Stimulated activated naive CD8-positive, alpha-beta T cell treated with anti-CD3 and anti-CD28 coated beads, Interleukin-15, amount 100 ng/mL, for 72 hours (primary cell): ENCODE data around the gene SAPCD1.

Experiments
- ATAC-seq: fragments of 150-1000 bp; cut with Tn5 transposase; 2 replicates; pipeline ENCODE4 v1.10.0; 2021; ENCODE audit warnings: mild to moderate bottlenecking, moderate library complexity
- DNase-seq, 2 donors: peaks; one replicate each; pipeline ENCODE4 v3.0.0; 2021 to 2022
- H3K27ac Mint-ChIP-seq, 2 donors: one replicate each; pipeline ENCODE4 v1.8.0; 2022; ENCODE audit warnings: mild to moderate bottlenecking in 2 of 2, mixed read lengths in 2 of 2, moderate library complexity in 2 of 2
- H3K27me3 Mint-ChIP-seq: one replicate; pipeline ENCODE4 v1.8.0; 2022; ENCODE audit warnings: mixed read lengths
- H3K4me1 Mint-ChIP-seq: one replicate; pipeline ENCODE4 v1.8.0; 2022; ENCODE audit warnings: mild to moderate bottlenecking, mixed read lengths
- H3K4me3 Mint-ChIP-seq, 2 donors: one replicate each; pipeline ENCODE4 v1.8.0; 2022; ENCODE audit warnings: mild to moderate bottlenecking in 2 of 2, mixed read lengths in 2 of 2, moderate library complexity in 1 of 2
- H3K9me3 Mint-ChIP-seq, 2 donors: one replicate each; pipeline ENCODE4 v1.8.0; 2022; ENCODE audit warnings: mixed read lengths in 2 of 2

SAPCD1 gene

GRCh38 chr6:31762878-31763618, 592 bp downstream of the SAPCD1 start:
- no peak for DNase-seq
- H3K9me3 Mint-ChIP-seq: no peaks in the 10 kb centered on the region
- H3K4me3 Mint-ChIP-seq: no peak overlapping the region
- ATAC-seq: no peak
- H3K27ac Mint-ChIP-seq: no peak overlapping the region
- no peaks in the 10 kb centered on the region for H3K27me3 Mint-ChIP-seq
- H3K4me1 Mint-ChIP-seq: peaks cover 17% of the 10 kb centered on the region

- H3K9me3 Mint-ChIP-seq: no peaks in the 10 kb centered on the region
- H3K27me3 Mint-ChIP-seq: no peaks in the 10 kb centered on the region
- ATAC-seq (no peak), DNase-seq (no peak)
- H3K4me1 Mint-ChIP-seq: peaks cover 14% of the 10 kb centered on the region
- peak overlapping the region in 1 of 2 donors; percentile 3 for H3K27ac Mint-ChIP-seq
- H3K4me3 Mint-ChIP-seq: no peak overlapping the region
Observed at GRCh38 chr6:31763619-31763940, 1.1 kb downstream of the SAPCD1 start.

GRCh38 chr6:31764198-31764597, 1.7 kb downstream of the SAPCD1 start:
- no peak overlapping the region for H3K4me3 Mint-ChIP-seq
- ATAC-seq (no peak), DNase-seq (no peak)
- H3K27ac Mint-ChIP-seq: no peak overlapping the region
- H3K9me3 Mint-ChIP-seq: no peaks in the 10 kb centered on the region
- H3K4me1 Mint-ChIP-seq: peaks cover 15% of the 10 kb centered on the region
- no peaks in the 10 kb centered on the region for H3K27me3 Mint-ChIP-seq

- Mint-ChIP-seq H3K9me3 (no peaks in the 10 kb centered on the region), H3K27me3 (no peaks in the 10 kb centered on the region), H3K4me1 (peaks cover 23% of the 10 kb centered on the region), H3K27ac (no peak overlapping the region), H3K4me3 (no peak overlapping the region)
- no peak for DNase-seq
- ATAC-seq: no peak
Observed at GRCh38 chr6:31765559-31765909, 3.1 kb downstream of the SAPCD1 start.

GRCh38 chr6:31765910-31766794, 3.7 kb downstream of the SAPCD1 start:
- Mint-ChIP-seq H3K9me3 (no peaks in the 10 kb centered on the region), H3K4me1 (peaks cover 18% of the 10 kb centered on the region), H3K4me3 (no peak overlapping the region), H3K27me3 (no peaks in the 10 kb centered on the region), H3K27ac (no peak overlapping the region)
- DNase-seq (no peak), ATAC-seq (no peak)

GRCh38 chr6:31767096-31767645, 4.7 kb downstream of the SAPCD1 start:
- H3K27me3 Mint-ChIP-seq: no peaks in the 10 kb centered on the region

GRCh38 chr6:31768363-31769257, 6.2 kb downstream of the SAPCD1 start:
- ATAC-seq (no peak), DNase-seq (no peak)
- Mint-ChIP-seq H3K27ac (no peak overlapping the region), H3K4me3 (no peak overlapping the region), H3K9me3 (no peaks in the 10 kb centered on the region), H3K4me1 (peaks cover 35% of the 10 kb centered on the region), H3K27me3 (no peaks in the 10 kb centered on the region)

More at GRCh38 chr6:31767096-31767645, 4.7 kb downstream of the SAPCD1 start:
- H3K27ac Mint-ChIP-seq: peak overlapping the region in 1 of 2 donors; percentile 23
- no peak for DNase-seq
- no peak overlapping the region for H3K4me3 Mint-ChIP-seq
- ATAC-seq: no peak
- H3K9me3 Mint-ChIP-seq: no peaks in the 10 kb centered on the region
- H3K4me1 Mint-ChIP-seq: peaks cover 24% of the 10 kb centered on the region

GRCh38 chr6:31769684-31770371, 7.4 kb downstream of the SAPCD1 start:
- peak; percentile 86 for ATAC-seq
- Mint-ChIP-seq H3K4me1 (peaks cover 46% of the 10 kb centered on the region), H3K4me3 (no peak overlapping the region), H3K27me3 (no peaks in the 10 kb centered on the region), H3K27ac (peak overlapping the region in 1 of 2 donors; percentile 38), H3K9me3 (no peaks in the 10 kb centered on the region)
- peak; percentile 82 for DNase-seq

GRCh38 chr6:31770860-31771259, 8.4 kb downstream of the SAPCD1 start:
- no peak for DNase-seq
- Mint-ChIP-seq H3K4me1 (peaks cover 49% of the 10 kb centered on the region), H3K9me3 (no peaks in the 10 kb centered on the region), H3K4me3 (no peak overlapping the region), H3K27me3 (peaks cover 8% of the 10 kb centered on the region), H3K27ac (no peak overlapping the region)
- no peak for ATAC-seq

- no peak for DNase-seq
- Mint-ChIP-seq H3K27me3 (peaks cover 8% of the 10 kb centered on the region), H3K4me3 (peak overlapping the region in 1 of 2 donors; percentile 70), H3K9me3 (no peaks in the 10 kb centered on the region), H3K4me1 (peaks cover 60% of the 10 kb centered on the region), H3K27ac (peak overlapping the region in 1 of 2 donors; percentile 76)
- ATAC-seq: no peak
Observed at GRCh38 chr6:31771992-31772358, 9.5 kb downstream of the SAPCD1 start.

GRCh38 chr6:31775184-31775583, 12.7 kb downstream of the SAPCD1 start:
- Mint-ChIP-seq H3K4me3 (no peak overlapping the region), H3K27ac (no peak overlapping the region), H3K9me3 (no peaks in the 10 kb centered on the region), H3K4me1 (peaks cover 61% of the 10 kb centered on the region), H3K27me3 (peaks cover 8% of the 10 kb centered on the region)
- DNase-seq: no peak
- no peak for ATAC-seq

- H3K27ac Mint-ChIP-seq: peak overlapping the region; percentile 49 to 91
- no peak for ATAC-seq
- H3K27me3 Mint-ChIP-seq: peaks cover 8% of the 10 kb centered on the region
- peaks cover 61% of the 10 kb centered on the region for H3K4me1 Mint-ChIP-seq
- H3K9me3 Mint-ChIP-seq: no peaks in the 10 kb centered on the region
- no peak for DNase-seq
- H3K4me3 Mint-ChIP-seq: peak overlapping the region; percentile 71 to 84
Observed at GRCh38 chr6:31775633-31776484, 13.4 kb downstream of the SAPCD1 start.

GRCh38 chr6:31776485-31776988, 14.1 kb downstream of the SAPCD1 start:
- Mint-ChIP-seq H3K4me3 (peak overlapping the region; percentile 71 to 84), H3K27ac (peak overlapping the region; percentile 49 to 91)

More at GRCh38 chr6:31776485-31776988, 14.1 kb downstream of the SAPCD1 start:
- peaks cover 8% of the 10 kb centered on the region for H3K27me3 Mint-ChIP-seq
- H3K4me1 Mint-ChIP-seq: peaks cover 56% of the 10 kb centered on the region
- DNase-seq (no peak), ATAC-seq (peak; percentile 24)
- H3K9me3 Mint-ChIP-seq: no peaks in the 10 kb centered on the region
